HEK293 (cell line): ENCODE data around the gene CBX7.

Experiments
- BCL11A ChIP-seq: fragments of 450-650 bp; formaldehyde crosslinking; IDR thresholded peaks from 2 replicates; pipeline ENCODE4 v1.5.1; 2016; ENCODE audit warnings: low read depth, missing biosample characterization, missing genetic modification characterization
- HOXD13 ChIP-seq: sonication (generic); formaldehyde crosslinking; IDR thresholded peaks from 2 replicates; pipeline ENCODE4 v1.8.0; 2022; ENCODE audit warnings: missing genetic modification reagents, borderline replicate concordance
- KLF9 ChIP-seq: fragments of 450-650 bp; formaldehyde crosslinking; IDR thresholded peaks from 2 replicates; pipeline ENCODE4 v1.5.1; 2016; ENCODE audit warnings: missing biosample characterization, missing genetic modification characterization, low read depth
- PRDM4 ChIP-seq: fragments of 450-650 bp; formaldehyde crosslinking; IDR thresholded peaks from 2 replicates; pipeline ENCODE4 v1.5.1; 2017; ENCODE audit warnings: missing biosample characterization, missing genetic modification characterization
- SETDB1 ChIP-seq: IDR thresholded peaks from one replicate; pipeline ENCODE4 v1.6.1; 2017; ENCODE audit warnings: mild to moderate bottlenecking, low read length, moderate library complexity, mixed read lengths; ENCODE audit not compliant: insufficient read length
- TCF7L2 ChIP-seq: IDR thresholded peaks from 2 replicates; pipeline ENCODE4 v1.6.1; 2011; ENCODE audit warnings: low read depth, mild to moderate bottlenecking, inconsistent platforms, low read length, moderate library complexity, borderline replicate concordance
- TSHZ1 ChIP-seq: fragments of 450-650 bp; formaldehyde crosslinking; IDR thresholded peaks from 2 replicates; pipeline ENCODE4 v1.5.1; 2016; ENCODE audit warnings: missing biosample characterization, missing genetic modification characterization, borderline replicate concordance
- ZBTB1 ChIP-seq: fragments of 450-650 bp; formaldehyde crosslinking; IDR thresholded peaks from 2 replicates; pipeline ENCODE4 v1.5.1; 2016; ENCODE audit warnings: missing biosample characterization, missing genetic modification characterization
- ZBTB10 ChIP-seq: fragments of 450-650 bp; formaldehyde crosslinking; IDR thresholded peaks from 2 replicates; pipeline ENCODE4 v1.5.1; 2016; ENCODE audit warnings: missing biosample characterization, missing genetic modification characterization
- ZBTB11 ChIP-seq: fragments of 450-650 bp; formaldehyde crosslinking; conservative IDR thresholded peaks from 2 replicates; pipeline ENCODE4 v1.5.1; 2016; ENCODE audit warnings: low read depth, missing biosample characterization, missing genetic modification characterization
- ZEB2 ChIP-seq: fragments of 450-650 bp; formaldehyde crosslinking; IDR thresholded peaks from 2 replicates; pipeline ENCODE4 v1.5.1; 2016; ENCODE audit warnings: missing biosample characterization, missing genetic modification characterization
- ZIC2 ChIP-seq: fragments of 450-650 bp; formaldehyde crosslinking; IDR thresholded peaks from 2 replicates; pipeline ENCODE4 v1.5.1; 2016; ENCODE audit warnings: missing biosample characterization, missing genetic modification characterization
- ZNF133 ChIP-seq: fragments of 450-650 bp; formaldehyde crosslinking; IDR thresholded peaks from 2 replicates; pipeline ENCODE4 v1.5.1; 2016; ENCODE audit warnings: missing biosample characterization, missing genetic modification characterization
- ZNF266 ChIP-seq: fragments of 450-650 bp; formaldehyde crosslinking; IDR thresholded peaks from 2 replicates; pipeline ENCODE4 v1.5.1; 2016; ENCODE audit warnings: missing biosample characterization, missing genetic modification characterization, low read depth
- ZNF366 ChIP-seq: fragments of 450-650 bp; formaldehyde crosslinking; conservative IDR thresholded peaks from 2 replicates; pipeline ENCODE4 v1.5.1; 2016; ENCODE audit warnings: missing biosample characterization, missing genetic modification characterization
- ZNF391 ChIP-seq: fragments of 450-650 bp; formaldehyde crosslinking; IDR thresholded peaks from 2 replicates; pipeline ENCODE4 v1.5.1; 2016; ENCODE audit warnings: low read depth, missing biosample characterization, missing genetic modification characterization, borderline replicate concordance
- ZNF548 ChIP-seq: fragments of 450-650 bp; formaldehyde crosslinking; IDR thresholded peaks from 2 replicates; pipeline ENCODE4 v1.5.1; 2016; ENCODE audit warnings: missing biosample characterization, missing genetic modification characterization
- ZNF600 ChIP-seq: fragments of 450-650 bp; formaldehyde crosslinking; IDR thresholded peaks from 2 replicates; pipeline ENCODE4 v1.5.1; 2016; ENCODE audit warnings: missing biosample characterization, missing genetic modification characterization
- ZNF623 ChIP-seq: fragments of 450-650 bp; formaldehyde crosslinking; IDR thresholded peaks from 2 replicates; pipeline ENCODE4 v1.5.1; 2016; ENCODE audit warnings: missing biosample characterization, missing genetic modification characterization
- ZNF639 ChIP-seq: fragments of 450-650 bp; formaldehyde crosslinking; IDR thresholded peaks from 2 replicates; pipeline ENCODE4 v1.5.1; 2016; ENCODE audit warnings: missing biosample characterization, missing genetic modification characterization
- ZNF677 ChIP-seq: fragments of 450-650 bp; IDR thresholded peaks from 2 replicates; pipeline ENCODE4 v1.5.0; 2018; ENCODE audit warnings: missing biosample characterization, mild to moderate bottlenecking, missing genetic modification characterization, moderate library complexity
- ZNF707 ChIP-seq: fragments of 450-650 bp; formaldehyde crosslinking; IDR thresholded peaks from 2 replicates; pipeline ENCODE4 v1.5.1; 2016; ENCODE audit warnings: missing biosample characterization, missing genetic modification characterization

The CBX7 gene

GRCh38 chr22:39174498-39175352 lies 22.2 kb upstream of the CBX7 start (continued):
- no peak for TF ChIP-seq ZNF133 (tag by site-specific recombination)
- TF ChIP-seq ZNF600 = no peak
- no peak for TF ChIP-seq ZNF266 (tag by site-specific recombination)
- peak; percentile 78; the same call in 1 of the 2 replicates for TF ChIP-seq ZEB2 (tag by site-specific recombination)
- no peak for TF ChIP-seq ZBTB1
- no peak for TF ChIP-seq ZNF623 (tag by site-specific recombination)
- no peak for TF ChIP-seq PRDM4 (tag by site-specific recombination)
- peak; percentile 93 for TF ChIP-seq ZIC2
- no peak for TF ChIP-seq ZNF548 (tag by site-specific recombination)
- TF ChIP-seq TCF7L2 = no peak
- peak; percentile 31; the same call in 1 of the 2 replicates for TF ChIP-seq KLF9 (tag by site-specific recombination)
- no peak for TF ChIP-seq ZBTB11 (tag by site-specific recombination)
- no peak for TF ChIP-seq SETDB1
- TF ChIP-seq ZBTB10 = peak; percentile 77; the same call in 1 of the 2 replicates
- TF ChIP-seq BCL11A = peak; percentile 58; the same call in 1 of the 2 replicates
- 0 out of 2 replicates have a peak, but pooled peaks have one; percentile 31 for TF ChIP-seq ZNF391 (tag by site-specific recombination)
- TF ChIP-seq ZNF677 (tag by site-specific recombination) = no peak
- TF ChIP-seq HOXD13 (CRISPR knock-in tag) = no peak
- TF ChIP-seq ZNF639 (tag by site-specific recombination) = peak; percentile 14; the same call in 1 of the 2 replicates
- no peak for TF ChIP-seq ZNF707
- peak; percentile 43; the same call in 1 of the 2 replicates for TF ChIP-seq ZNF366
- 0 out of 2 replicates have a peak, but pooled peaks have one; percentile 7 for TF ChIP-seq TSHZ1
